ENCODE measurements around the gene VTI1A.

The VTI1A gene

DNA sequence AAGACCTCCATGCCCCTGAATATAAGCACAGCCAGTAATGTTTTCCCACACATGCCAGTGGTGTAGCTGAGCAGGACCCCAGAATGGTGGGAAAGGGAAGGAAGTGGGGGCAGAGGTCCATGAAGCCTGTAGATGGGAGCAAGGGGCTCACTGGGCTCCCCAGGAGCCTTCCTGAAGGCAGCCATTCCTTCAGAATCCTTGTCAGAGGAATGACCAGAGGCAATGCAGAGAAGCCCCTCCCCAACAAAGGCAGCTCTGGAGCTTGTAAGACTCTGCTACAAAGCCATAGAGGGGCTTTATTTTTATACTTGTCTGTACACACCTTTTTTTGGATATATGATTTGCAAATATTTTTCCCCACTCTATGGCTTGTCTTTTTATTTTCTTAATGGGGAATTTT, 338.1 kb downstream of the VTI1A start:
- H3K36me3 Mint-ChIP-seq, result peaks cover 38 to 75% of the 10 kb centered on the region in 2 donors
- peaks cover 14 to 17% of the 10 kb centered on the region in 2 donors for H3K9me3 Mint-ChIP-seq
- H3K4me3 Mint-ChIP-seq, result no peak overlapping the region
- H3K27me3 Mint-ChIP-seq, result no peaks in the 10 kb centered on the region
- no peak overlapping the region for H3K27ac Mint-ChIP-seq
- DNase-seq, result no peak
- H3K4me1 Mint-ChIP-seq, result peaks cover 1 to 7% of the 10 kb centered on the region in 2 donors
- ATAC-seq (replicated peaks), result no peak

DNA sequence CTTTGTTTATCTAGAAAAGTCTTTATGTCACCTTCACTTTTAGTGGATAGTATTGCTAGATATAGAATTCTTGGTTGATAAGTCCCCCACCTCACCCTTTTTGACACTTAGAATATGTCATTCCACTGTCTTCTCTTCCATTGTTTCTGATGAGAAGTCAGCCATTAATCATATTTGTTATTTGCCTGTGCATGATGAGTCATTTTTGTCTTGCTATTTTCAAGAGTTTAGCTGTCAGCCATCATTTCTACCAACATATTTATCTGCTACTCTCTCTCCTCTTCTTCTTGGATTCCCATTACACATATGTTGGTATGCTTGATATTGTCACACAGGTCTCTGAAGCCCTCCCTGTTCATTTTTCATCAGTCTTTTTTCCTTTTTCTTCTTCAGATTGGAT, 342.2 kb downstream of the VTI1A start:
- Mint-ChIP-seq H3K4me3 (no peak overlapping the region), H3K27ac (peak overlapping the region; percentile 21), H3K9me3 (peaks cover 14 to 17% of the 10 kb centered on the region in 2 donors), H3K4me1 (peaks cover 0 to 7% of the 10 kb centered on the region in 2 donors), H3K27me3 (no peaks in the 10 kb centered on the region), H3K36me3 (peaks cover 22 to 52% of the 10 kb centered on the region in 2 donors)
- ATAC-seq (replicated peaks) (no peak), DNase-seq (no peak)

DNA sequence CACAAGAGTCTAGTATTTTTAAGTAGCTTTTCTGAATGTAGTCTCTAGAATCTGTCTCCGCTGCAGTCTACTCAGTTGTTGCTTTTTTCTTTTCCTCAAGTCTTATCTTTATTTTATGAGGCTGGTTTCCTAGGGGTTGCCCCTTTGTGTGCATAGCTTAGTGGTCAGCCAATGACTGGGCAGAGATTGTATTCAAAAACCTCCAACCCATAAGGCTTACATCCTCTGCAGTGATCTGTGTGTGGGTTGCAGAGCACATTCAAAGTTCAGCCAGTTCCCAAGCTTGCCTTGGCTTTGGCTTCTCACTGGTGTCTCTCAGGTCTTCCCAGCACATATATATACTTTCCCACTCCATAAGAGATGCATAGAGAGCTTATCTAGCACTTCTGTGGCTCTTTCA, 343.0 kb downstream of the VTI1A start:
- Mint-ChIP-seq H3K27me3 (no peaks in the 10 kb centered on the region), H3K27ac (no peak overlapping the region), H3K4me1 (peaks cover 0 to 7% of the 10 kb centered on the region in 2 donors), H3K36me3 (peaks cover 22 to 47% of the 10 kb centered on the region in 2 donors), H3K4me3 (no peak overlapping the region), H3K9me3 (peaks cover 14 to 17% of the 10 kb centered on the region in 2 donors)
- peak in 1 of 2 donors; percentile 55 for ATAC-seq (replicated peaks)
- no peak for DNase-seq

DNA sequence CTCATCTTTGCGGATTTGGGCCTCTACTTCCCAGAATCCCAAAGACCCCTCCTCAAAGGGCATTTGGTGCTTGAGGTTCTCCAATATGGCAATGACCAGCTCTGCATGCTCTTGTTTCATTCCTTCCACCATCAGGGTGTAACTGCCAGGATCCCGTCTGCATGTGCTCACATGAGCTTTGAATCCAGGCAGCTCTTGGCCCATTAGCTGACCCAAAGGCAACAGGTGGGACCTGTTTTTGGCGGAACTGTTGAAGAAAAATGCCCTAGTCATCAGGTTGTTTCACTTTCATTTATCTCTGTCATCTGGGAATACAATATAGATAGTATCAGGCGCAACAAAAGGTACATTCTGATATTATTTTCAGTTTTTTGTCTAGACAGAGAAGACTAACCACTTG, 343.9 kb downstream of the VTI1A start:
- H3K4me1 Mint-ChIP-seq, result peaks cover 0 to 7% of the 10 kb centered on the region in 2 donors
- DNase-seq, result no peak
- no peak for ATAC-seq (replicated peaks)
- no peak overlapping the region for H3K27ac Mint-ChIP-seq
- H3K4me3 Mint-ChIP-seq, result no peak overlapping the region
- H3K27me3 Mint-ChIP-seq, result no peaks in the 10 kb centered on the region
- H3K9me3 Mint-ChIP-seq, result peaks cover 14 to 17% of the 10 kb centered on the region in 2 donors
- H3K36me3 Mint-ChIP-seq, result peaks cover 22 to 45% of the 10 kb centered on the region in 2 donors

DNA sequence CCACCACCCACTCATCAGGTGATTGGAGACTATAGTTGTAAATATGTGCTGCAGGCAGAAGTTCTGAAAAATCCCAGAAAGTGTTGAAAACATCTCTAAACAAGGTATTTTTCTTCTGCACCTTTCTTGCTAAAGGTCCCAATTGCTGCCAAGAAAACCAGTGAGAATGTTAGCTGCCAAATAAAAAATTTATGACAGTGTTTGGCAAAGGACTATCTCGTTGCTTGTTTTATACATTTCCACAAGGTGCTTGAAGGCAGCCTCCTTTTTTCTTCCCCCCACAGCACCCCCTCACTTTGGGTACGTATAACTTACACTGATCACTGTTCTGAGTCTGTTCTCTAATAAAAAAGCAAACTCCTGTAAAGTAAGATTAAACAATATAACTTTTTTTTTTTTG, 344.4 kb downstream of the VTI1A start:
- Mint-ChIP-seq H3K4me3 (no peak overlapping the region), H3K9me3 (peaks cover 14 to 17% of the 10 kb centered on the region in 2 donors), H3K4me1 (peaks cover 0 to 7% of the 10 kb centered on the region in 2 donors), H3K36me3 (peaks cover 22 to 40% of the 10 kb centered on the region in 2 donors), H3K27ac (no peak overlapping the region), H3K27me3 (no peaks in the 10 kb centered on the region)
- ATAC-seq (replicated peaks) (no peak), DNase-seq (no peak)

DNA sequence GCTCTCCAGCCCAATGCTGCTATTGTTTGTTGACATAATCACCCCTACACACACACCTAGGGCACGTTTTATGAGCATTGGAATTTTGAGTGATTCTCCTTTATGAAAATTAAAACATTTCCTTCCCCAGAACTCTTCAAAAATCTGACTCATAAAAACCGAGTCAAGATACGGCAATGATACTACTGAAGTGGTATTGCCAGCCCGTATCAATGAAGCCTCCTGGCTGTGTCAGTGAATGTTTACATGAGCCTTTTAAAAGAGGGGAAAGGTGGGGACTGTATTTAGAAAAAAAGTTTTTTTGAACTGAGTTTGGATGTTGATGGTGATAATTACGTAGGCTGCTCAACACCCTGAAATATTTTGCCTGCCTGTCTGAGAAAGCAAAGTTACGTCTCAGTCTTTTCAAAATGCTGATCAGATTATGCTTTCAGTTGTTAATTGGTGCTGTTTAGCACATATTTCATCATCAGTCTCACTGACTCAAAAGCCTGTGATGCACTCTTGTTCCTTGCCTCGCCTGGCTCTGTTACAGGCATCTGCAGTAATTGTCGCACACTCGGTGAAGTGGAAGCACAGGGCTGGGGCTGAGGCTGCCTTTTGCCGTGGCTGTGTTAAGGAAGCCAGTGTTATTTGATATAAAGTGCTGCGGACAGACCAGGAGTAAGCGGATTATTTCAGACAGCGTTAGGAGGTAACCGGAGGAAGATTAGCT, 345.6 kb downstream of the VTI1A start:
- Mint-ChIP-seq H3K36me3 (peaks cover 18 to 31% of the 10 kb centered on the region in 2 donors), H3K4me1 (no peaks in the 10 kb centered on the region), H3K27me3 (no peaks in the 10 kb centered on the region), H3K27ac (no peak overlapping the region), H3K9me3 (peaks cover 11 to 17% of the 10 kb centered on the region in 2 donors), H3K4me3 (no peak overlapping the region)
- ATAC-seq (replicated peaks), result no peak
- DNase-seq, result no peak

DNA sequence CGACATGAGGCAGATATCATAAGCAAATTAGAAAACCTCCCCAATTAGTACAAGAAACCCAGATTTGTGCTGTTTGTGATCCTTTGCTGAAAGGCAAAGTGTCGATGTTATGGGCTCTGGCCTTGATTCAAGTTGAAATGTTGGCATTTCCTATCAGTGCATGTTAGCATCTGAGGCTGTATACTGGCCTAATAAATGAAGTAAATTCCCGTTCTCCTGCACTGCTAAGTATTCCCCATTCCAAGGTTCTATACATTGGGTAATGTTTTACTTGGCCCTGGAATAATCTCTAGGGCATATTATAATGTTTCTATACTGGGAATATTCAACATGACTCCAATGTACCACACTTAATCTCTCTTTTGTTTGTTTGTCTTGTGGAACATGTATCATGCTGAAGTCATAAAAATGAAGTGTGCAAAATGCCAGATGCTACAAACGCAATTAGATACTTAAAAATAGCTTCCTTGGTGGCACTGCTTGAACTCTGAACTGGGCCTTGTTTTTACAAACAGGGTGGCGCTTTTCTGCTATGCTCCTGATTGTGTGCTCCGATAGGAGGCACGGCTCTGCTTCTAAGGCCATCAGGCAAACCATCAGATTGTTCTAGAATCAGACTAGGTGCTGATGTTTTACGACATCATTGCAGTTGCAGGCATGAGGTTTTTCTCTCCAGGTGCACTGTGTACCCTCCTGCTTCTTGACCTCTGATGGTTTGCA, 346.3 kb downstream of the VTI1A start:
- Mint-ChIP-seq H3K27ac (no peak overlapping the region), H3K4me1 (no peaks in the 10 kb centered on the region), H3K27me3 (no peaks in the 10 kb centered on the region), H3K4me3 (no peak overlapping the region), H3K9me3 (peaks cover 8 to 13% of the 10 kb centered on the region in 2 donors), H3K36me3 (peaks cover 15 to 28% of the 10 kb centered on the region in 2 donors)
- ATAC-seq (replicated peaks) (no peak), DNase-seq (no peak)

DNA sequence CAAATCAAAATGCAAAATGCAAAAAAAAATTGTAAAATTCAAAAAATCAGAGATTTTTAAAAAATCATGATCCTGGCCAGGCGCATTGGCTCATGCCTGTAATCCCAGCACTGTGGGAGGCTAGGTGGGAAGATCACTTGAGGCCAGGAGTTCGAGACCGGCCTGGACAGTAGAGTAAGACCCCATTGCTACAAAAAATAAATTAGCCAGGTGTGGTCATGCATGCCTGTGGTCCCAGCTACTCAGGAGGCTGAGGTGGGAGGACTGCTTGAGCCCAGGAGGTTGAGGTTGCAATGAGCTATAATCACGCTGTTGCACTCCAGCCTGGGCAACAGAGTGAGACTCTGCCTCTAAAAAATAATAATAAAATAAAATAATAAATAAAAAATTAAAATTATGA, 347.2 kb downstream of the VTI1A start:
- peaks cover 20 to 29% of the 10 kb centered on the region in 2 donors for H3K36me3 Mint-ChIP-seq
- no peaks in the 10 kb centered on the region for H3K4me1 Mint-ChIP-seq
- DNase-seq (no peak), ATAC-seq (replicated peaks) (no peak)
- no peak overlapping the region for H3K4me3 Mint-ChIP-seq
- H3K27ac Mint-ChIP-seq, result no peak overlapping the region
- H3K9me3 Mint-ChIP-seq, result peaks cover 7 to 8% of the 10 kb centered on the region in 2 donors
- H3K27me3 Mint-ChIP-seq, result no peaks in the 10 kb centered on the region

DNA sequence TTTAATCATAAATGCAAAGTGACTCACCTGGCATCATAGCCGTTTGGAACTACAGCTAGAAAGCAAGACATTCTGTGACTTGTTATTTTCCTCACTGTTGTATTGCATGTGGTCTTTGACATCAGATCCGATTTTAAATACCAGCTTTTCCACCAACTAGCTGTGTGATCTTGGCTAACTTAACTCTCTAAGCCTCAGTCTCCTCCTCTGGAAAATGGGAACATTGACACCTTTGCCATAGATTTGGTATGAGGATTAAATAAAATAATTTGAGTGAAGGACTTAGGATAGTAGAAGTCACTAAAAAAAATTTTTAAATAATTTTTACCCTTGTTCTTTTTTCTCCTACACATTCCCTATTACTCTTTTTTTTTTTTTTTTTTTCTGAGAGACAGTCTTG, 348.1 kb downstream of the VTI1A start:
- no peaks in the 10 kb centered on the region for H3K27me3 Mint-ChIP-seq
- H3K27ac Mint-ChIP-seq, result no peak overlapping the region
- no peak overlapping the region for H3K4me3 Mint-ChIP-seq
- no peak for DNase-seq
- peaks cover 11 to 25% of the 10 kb centered on the region in 2 donors for H3K36me3 Mint-ChIP-seq
- no peaks in the 10 kb centered on the region for H3K4me1 Mint-ChIP-seq
- no peak for ATAC-seq (replicated peaks)
- H3K9me3 Mint-ChIP-seq, result no peaks in the 10 kb centered on the region

DNA sequence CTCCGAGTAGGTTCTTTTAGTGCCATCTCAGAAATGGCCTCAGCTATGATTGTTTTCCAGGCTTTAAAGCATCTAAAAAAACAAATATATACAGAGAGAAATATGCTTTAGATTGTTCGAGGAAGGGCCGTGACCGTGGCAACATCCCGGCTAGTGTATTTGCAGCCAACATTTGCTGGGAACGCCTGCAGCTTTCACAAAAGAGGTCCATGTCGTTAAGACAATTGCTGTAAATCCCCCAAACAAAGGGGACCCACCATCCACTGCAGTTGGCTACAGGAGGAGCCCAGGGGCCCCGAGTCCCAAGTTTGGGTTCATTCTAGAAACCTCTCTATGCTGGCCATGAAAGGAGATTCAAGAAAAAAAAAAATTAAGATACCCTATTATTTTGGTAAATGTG, 350.2 kb downstream of the VTI1A start:
- DNase-seq, result no peak
- Mint-ChIP-seq H3K9me3 (no peaks in the 10 kb centered on the region), H3K27me3 (no peaks in the 10 kb centered on the region), H3K4me1 (no peaks in the 10 kb centered on the region), H3K36me3 (peaks cover 6 to 22% of the 10 kb centered on the region in 2 donors), H3K4me3 (no peak overlapping the region), H3K27ac (no peak overlapping the region)
- no peak for ATAC-seq (replicated peaks)

DNA sequence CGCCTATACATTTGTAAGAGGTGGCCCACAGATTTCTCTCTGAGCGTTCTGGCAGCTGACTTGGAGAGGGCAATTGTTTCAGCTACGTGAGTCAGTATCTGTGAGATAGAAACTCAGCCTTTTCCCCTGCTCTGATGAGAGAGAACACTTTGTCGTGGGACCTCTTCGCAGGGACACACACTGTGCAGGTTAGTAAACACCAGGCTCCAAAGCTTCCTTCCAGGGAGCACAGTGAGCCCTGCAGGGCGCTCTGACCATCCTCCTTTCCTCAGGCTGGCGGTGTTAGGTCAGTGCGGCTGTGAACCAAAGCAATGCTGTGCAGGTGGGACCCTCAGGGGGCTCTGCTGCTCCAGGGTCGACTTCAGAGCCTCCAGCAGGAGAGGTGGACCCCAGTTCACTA, 350.8 kb downstream of the VTI1A start:
- H3K27me3 Mint-ChIP-seq, result no peaks in the 10 kb centered on the region
- DNase-seq, result no peak
- no peak for ATAC-seq (replicated peaks)
- H3K4me3 Mint-ChIP-seq, result no peak overlapping the region
- H3K9me3 Mint-ChIP-seq, result no peaks in the 10 kb centered on the region
- H3K36me3 Mint-ChIP-seq, result peaks cover 6 to 22% of the 10 kb centered on the region in 2 donors
- H3K4me1 Mint-ChIP-seq, result no peaks in the 10 kb centered on the region
- H3K27ac Mint-ChIP-seq, result no peak overlapping the region

DNA sequence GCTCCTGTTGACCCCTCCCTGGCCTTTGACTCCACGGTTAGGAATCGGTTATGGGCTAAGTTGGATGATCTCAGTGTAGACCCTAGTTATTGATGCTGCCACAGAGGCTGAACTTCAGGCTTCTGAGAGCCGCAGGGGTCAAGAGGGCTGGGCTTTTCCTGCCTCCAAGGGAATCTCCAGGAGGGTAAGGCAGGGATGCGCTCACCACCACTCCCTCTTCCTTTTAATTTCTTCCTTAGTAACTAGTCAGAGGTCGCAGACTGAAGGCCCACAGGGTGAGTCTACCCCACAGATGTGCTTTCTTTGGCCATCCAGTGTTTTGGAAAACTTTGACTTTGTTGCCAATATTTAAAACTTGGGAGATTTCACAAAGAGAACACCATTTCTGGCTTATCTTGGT, 352.0 kb downstream of the VTI1A start:
- peaks cover 10 to 23% of the 10 kb centered on the region in 2 donors for H3K36me3 Mint-ChIP-seq
- H3K27ac Mint-ChIP-seq, result peak overlapping the region; percentile 44
- no peaks in the 10 kb centered on the region for H3K4me1 Mint-ChIP-seq
- no peak overlapping the region for H3K4me3 Mint-ChIP-seq
- no peaks in the 10 kb centered on the region for H3K9me3 Mint-ChIP-seq
- DNase-seq (no peak), ATAC-seq (replicated peaks) (no peak)
- H3K27me3 Mint-ChIP-seq, result no peaks in the 10 kb centered on the region

DNA sequence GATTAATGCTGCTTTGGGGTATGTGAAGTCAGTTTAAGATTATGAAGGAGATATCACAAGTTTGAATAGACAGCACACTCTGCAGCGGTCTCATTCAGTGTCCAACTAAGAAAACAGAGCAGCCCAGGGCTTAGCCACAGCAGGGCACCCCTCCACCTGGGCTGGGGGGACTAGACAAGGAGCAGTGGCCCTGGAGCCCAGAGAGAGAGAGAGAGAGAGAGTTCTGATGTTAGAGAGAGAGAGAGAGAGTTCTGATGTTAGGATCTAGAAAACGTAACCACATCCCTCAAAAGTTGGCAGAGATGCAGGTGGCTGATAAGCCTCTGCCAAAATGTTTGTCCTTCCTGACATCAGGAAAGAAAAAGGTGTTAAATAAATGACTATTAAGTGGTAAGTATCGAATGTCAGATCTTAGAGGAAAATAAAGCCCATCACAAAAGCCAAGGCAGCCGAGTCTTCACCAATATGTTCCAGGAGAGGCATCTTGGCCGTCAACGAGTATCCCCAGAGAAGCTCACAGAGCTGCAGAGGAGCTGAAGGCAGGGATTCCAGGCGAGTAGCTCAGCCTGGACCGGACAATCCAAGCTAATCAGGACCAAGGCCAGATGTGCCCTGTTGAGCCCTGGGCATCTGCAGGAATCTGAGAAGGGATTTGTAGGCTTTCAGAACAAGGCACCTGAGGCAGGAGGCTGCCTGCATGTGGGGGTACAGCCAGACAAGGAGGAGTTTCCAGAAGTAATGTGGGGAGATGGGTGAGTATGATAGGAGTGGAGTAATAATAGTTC, 352.9 kb downstream of the VTI1A start:
- DNase-seq, result no peak
- Mint-ChIP-seq H3K9me3 (no peaks in the 10 kb centered on the region), H3K4me3 (no peak overlapping the region), H3K36me3 (peaks cover 10 to 23% of the 10 kb centered on the region in 2 donors), H3K4me1 (no peaks in the 10 kb centered on the region), H3K27ac (no peak overlapping the region), H3K27me3 (no peaks in the 10 kb centered on the region)
- ATAC-seq (replicated peaks), result no peak

DNA sequence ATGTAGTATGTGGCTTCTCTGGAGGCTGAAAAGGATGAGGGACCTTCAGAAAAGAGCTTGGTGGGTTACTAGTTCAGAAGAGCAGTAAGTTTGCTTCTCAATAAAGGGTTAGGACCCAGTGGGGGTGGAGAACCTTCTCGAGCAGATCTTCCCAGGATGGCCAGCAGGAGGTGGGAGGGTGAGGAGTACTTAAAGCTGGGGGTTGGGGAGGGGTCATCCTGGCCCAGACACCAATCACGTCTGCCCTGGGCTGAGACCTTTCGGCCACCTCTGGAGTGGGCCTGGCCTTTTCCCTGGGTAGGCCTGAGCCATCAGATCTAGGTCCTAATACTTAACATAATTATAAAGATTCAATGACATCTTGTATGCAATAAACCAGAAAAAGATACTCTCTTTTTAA, 354.0 kb downstream of the VTI1A start:
- DNase-seq (no peak), ATAC-seq (replicated peaks) (no peak)
- no peak overlapping the region for H3K27ac Mint-ChIP-seq
- no peak overlapping the region for H3K4me3 Mint-ChIP-seq
- H3K9me3 Mint-ChIP-seq, result no peaks in the 10 kb centered on the region
- no peaks in the 10 kb centered on the region for H3K27me3 Mint-ChIP-seq
- H3K4me1 Mint-ChIP-seq, result no peaks in the 10 kb centered on the region
- peaks cover 10 to 23% of the 10 kb centered on the region in 2 donors for H3K36me3 Mint-ChIP-seq

Measured in stimulated activated naive B cell treated with anti-CD40 and anti-IgM and Interleukin-4, amounts not matched to agents 10 μg/mL and 1 μg/mL and 100 μg/mL, for 72 hours (primary cell).